GM13977 (cell line): ENCODE results near the gene KCNN3.

Experiments
- DNase-seq: peaks from one replicate; pipeline ENCODE4 v3.0.0; 2012; ENCODE audit warnings: low spot score
- in situ Hi-C: fragments of 300-500 bp; cut with MboI; formaldehyde crosslinking; loops from one replicate; pipeline ENCODE4 v1.12.0; 2022; ENCODE audit warnings: low sequenced_read_pairs, low pct_unique_long_range_greater_than_20kb, mixed read lengths, inconsistent platforms; ENCODE audit not compliant: unreplicated experiment
- TF ChIP-seq, protein P1 (sequence below): IDR thresholded peaks from 2 replicates; pipeline ENCODE4 v1.5.1; 2012; ENCODE audit warnings: mild to moderate bottlenecking, control low read depth; ENCODE audit not compliant: insufficient read depth; ENCODE audit errors: extremely low read depth, missing control alignments

KCNN3 gene

DNA sequence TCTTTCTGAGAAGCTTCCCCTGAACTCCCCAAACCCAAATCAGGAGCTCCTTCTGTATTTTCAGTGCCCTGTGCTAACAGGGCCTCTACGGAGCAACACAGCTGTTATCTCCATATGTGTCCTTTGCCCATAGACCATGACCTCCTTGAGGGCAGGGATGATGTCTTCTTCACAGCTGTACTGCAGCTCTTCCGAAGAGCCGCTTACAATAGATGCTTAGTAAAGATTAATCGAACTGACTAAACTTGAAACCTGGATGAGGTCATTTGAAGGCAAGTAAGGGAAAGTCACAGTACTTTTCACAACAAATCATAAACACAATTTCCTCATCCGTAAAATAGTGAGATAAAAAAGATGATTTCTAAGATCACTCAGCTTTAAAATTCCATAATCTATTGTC is 4.4 kb upstream of the KCNN3 start:
- TF ChIP-seq, protein P1, sequence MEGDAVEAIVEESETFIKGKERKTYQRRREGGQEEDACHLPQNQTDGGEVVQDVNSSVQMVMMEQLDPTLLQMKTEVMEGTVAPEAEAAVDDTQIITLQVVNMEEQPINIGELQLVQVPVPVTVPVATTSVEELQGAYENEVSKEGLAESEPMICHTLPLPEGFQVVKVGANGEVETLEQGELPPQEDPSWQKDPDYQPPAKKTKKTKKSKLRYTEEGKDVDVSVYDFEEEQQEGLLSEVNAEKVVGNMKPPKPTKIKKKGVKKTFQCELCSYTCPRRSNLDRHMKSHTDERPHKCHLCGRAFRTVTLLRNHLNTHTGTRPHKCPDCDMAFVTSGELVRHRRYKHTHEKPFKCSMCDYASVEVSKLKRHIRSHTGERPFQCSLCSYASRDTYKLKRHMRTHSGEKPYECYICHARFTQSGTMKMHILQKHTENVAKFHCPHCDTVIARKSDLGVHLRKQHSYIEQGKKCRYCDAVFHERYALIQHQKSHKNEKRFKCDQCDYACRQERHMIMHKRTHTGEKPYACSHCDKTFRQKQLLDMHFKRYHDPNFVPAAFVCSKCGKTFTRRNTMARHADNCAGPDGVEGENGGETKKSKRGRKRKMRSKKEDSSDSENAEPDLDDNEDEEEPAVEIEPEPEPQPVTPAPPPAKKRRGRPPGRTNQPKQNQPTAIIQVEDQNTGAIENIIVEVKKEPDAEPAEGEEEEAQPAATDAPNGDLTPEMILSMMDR = no peak
- in situ Hi-C loops = loop anchor here (10.0 kb wide), 1 partner anchor 210 kb away; no protein-coding TSS in a partner anchor
- peak; percentile 62 for DNase-seq

DNA sequence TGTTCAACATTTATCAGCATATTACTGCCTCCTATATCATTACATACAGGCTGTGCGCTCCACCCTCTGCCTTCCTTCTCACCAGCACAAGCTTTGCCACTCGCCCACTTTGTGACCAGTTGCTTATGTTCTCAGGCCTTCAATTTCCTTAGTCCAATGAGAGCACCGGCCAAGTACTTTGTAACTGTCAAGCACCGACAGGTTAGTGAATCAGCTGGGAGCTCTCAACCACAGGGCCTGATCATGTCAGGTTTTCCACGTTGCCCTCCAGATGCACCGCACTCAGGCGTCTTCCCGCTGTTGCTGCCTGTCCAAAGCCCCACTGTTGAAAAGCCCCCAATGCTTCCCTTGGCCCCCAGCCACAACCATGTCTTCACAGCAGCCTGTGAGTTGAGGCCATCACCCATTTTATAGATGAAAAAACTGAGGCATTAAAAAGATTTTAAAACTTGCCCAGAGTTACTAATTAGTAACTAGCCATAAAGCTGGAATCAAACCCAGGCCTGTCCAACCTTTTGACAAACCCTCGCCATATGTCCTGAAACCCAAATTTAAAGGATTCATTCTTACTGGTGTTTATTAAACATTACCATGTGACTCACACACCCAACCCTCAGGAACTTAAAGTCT is 3.4 kb upstream of the KCNN3 start:
- TF ChIP-seq, protein P1 = no peak
- in situ Hi-C loops = loop anchor here (10.0 kb wide), 1 partner anchor 209 kb away; no protein-coding TSS in a partner anchor
- DNase-seq = no peak

DNA sequence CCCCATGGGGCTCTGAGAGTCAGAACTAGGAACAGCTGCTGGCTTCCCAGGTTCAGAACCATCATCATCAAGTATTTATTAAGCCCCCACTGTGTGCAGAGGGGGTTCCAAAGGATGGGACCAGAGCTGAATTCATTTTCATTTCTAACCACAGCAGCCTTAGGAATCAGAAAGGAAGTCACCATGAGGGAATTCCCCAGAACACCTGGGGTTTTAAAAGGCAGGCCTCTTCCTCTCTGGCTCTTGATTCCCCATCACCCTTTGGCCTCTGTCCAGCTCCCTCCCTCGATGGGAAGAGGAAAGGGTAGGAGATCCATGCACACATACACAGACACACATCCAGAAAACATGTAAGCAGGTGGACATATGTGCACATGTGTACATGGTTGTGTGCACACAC is 1.3 kb upstream of the KCNN3 start:
- no peak for DNase-seq
- TF ChIP-seq, protein P1 = no peak
- in situ Hi-C loops = loop anchor here (10.0 kb wide), 1 partner anchor 207 kb away; no protein-coding TSS in a partner anchor

DNA sequence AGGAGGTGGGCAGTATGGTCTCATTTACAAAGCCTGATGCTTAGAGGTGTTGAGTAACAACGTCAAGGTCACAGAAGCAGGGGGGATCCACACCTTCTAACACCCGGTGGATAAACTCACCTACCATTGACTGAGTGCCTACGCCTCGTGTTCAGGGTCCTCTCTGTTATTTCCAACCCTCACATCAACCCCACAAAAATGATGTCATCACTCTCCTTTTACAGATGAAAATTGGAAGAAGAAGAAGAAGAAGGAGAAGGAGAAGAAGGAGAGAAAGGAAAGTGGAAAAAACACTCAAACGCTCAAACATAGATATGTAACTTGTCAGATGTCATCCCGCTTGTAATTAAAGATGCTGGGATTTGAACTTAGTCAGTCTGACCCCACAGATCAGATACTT is 653 bp upstream of the KCNN3 start:
- TF ChIP-seq, protein P1 = no peak
- in situ Hi-C loops = loop anchor here (10.0 kb wide), 1 partner anchor 206 kb away; no protein-coding TSS in a partner anchor
- DNase-seq = no peak

DNA sequence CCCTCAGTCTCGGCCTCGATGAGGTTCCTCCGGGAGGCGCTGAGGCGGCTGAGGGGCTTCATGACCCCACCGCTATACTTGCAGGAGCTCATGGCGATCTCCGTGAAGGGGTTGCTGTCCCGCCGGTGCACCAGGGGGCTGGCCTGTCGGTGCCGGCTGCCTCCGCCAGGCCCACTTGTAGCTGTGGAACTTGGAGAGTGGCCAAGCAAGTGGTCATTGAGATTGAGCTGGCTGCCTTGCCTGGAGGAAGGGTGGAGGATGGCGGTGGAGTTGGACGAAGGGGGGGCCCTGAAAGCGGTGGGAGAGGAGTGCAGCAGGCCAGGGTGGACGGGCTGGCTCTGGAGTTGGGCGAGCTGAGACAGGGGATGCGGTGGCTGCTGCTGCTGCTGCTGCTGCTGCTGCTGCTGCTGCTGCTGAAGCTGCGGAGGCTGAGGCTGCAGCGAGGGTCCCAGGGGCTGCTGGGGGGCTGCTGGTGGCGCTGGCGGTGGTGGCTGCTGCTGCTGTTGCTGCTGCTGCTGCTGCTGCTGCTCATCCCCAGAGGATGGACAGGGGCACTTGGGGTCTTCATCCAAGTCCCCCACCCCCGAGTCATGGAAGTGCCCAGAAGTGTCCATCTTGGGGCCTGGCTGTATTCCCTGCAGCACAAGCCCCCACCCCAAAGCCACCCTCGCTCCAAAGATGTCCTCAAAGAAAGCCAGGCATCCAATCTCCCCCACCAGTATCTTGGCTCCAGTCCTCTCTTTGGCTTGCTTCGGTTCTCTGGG is 548 bp downstream of the KCNN3 start:
- TF ChIP-seq, protein P1 = no peak
- no peak for DNase-seq
- in situ Hi-C loops = loop anchor here (10.0 kb wide), 1 partner anchor 205 kb away; no protein-coding TSS in a partner anchor

DNA sequence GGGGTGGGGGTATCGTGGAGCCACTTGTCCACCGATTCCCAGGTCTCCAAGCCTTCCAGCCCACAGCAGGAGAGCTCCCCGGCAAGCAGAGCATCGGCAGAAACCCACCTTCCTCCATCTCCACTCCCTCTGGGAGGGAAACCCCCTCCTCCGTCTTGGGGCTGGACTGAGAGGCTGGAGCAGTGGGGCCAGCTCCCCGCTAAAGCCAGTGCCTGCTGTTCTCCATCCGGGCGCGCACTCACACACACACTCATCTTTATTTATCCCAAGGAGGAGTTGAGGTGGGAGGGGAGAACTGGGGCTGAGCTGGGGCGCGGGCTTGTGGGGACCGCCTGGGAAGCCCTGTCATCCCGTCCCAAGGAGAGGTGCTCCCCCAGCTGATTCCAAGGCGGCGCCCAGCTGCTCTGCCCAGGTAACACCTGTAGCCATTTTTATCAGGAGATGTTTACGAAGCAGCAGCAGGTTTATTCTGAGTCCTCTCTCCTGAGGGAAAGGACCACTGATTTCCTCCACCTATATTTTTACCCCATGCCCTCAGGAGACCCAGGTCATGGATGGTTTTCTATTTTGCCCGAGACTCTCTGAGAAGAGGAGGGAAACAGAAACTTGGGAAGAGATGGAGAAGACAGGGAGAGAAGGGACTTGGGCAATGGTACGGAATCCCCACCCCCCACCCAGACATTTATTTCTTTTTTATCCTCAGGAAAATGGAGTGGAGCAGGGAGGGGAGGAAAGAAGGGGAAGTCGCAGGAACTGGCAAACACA is 2.1 kb downstream of the KCNN3 start:
- no peak for DNase-seq
- TF ChIP-seq, protein P1 = no peak
- in situ Hi-C loops = no loop called here
